ENCODE data around the gene LRRC41.
"Not testable (repeated sequence)": the region's sequence is repeated elsewhere in the genome, so short reads cannot be mapped to it uniquely, and the experiment has no call there.

GRCh38 chr1:46319960-46320914, 16.8 kb upstream of the LRRC41 start:
- TF ChIP-seq, protein P1, sequence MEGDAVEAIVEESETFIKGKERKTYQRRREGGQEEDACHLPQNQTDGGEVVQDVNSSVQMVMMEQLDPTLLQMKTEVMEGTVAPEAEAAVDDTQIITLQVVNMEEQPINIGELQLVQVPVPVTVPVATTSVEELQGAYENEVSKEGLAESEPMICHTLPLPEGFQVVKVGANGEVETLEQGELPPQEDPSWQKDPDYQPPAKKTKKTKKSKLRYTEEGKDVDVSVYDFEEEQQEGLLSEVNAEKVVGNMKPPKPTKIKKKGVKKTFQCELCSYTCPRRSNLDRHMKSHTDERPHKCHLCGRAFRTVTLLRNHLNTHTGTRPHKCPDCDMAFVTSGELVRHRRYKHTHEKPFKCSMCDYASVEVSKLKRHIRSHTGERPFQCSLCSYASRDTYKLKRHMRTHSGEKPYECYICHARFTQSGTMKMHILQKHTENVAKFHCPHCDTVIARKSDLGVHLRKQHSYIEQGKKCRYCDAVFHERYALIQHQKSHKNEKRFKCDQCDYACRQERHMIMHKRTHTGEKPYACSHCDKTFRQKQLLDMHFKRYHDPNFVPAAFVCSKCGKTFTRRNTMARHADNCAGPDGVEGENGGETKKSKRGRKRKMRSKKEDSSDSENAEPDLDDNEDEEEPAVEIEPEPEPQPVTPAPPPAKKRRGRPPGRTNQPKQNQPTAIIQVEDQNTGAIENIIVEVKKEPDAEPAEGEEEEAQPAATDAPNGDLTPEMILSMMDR (IDR thresholded peaks at IDR 0.05; ENCODE audit: low read length), result not testable (repeated sequence)
- TF ChIP-seq EZH2phosphoT487 (IDR thresholded peaks at IDR 0.05; ENCODE audit: low read length); EZH2 (optimal IDR thresholded peaks at IDR 0.05; ENCODE audit: low read depth, low read length): not testable (repeated sequence)
